ENCODE measurements around the gene RNU6-1.

RNU6-1 gene

GRCh38 chr15:67883234-67883773 is 43.5 kb upstream of the RNU6-1 start:
- TF ChIP-seq, protein P1, sequence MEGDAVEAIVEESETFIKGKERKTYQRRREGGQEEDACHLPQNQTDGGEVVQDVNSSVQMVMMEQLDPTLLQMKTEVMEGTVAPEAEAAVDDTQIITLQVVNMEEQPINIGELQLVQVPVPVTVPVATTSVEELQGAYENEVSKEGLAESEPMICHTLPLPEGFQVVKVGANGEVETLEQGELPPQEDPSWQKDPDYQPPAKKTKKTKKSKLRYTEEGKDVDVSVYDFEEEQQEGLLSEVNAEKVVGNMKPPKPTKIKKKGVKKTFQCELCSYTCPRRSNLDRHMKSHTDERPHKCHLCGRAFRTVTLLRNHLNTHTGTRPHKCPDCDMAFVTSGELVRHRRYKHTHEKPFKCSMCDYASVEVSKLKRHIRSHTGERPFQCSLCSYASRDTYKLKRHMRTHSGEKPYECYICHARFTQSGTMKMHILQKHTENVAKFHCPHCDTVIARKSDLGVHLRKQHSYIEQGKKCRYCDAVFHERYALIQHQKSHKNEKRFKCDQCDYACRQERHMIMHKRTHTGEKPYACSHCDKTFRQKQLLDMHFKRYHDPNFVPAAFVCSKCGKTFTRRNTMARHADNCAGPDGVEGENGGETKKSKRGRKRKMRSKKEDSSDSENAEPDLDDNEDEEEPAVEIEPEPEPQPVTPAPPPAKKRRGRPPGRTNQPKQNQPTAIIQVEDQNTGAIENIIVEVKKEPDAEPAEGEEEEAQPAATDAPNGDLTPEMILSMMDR (IDR thresholded peaks at IDR 0.05; ENCODE audit: low read length, missing control alignments), result no peak
- DNase-seq (ENCODE audit: low read depth), result no peak
- no peak overlapping the region for H3K4me3 ChIP-seq (replicated peaks; ENCODE audit: low read depth, low read length)

- DNase-seq (ENCODE audit: low read depth), result peak; percentile 45
- H3K4me3 ChIP-seq (replicated peaks; ENCODE audit: low read depth, low read length), result no peak overlapping the region
- TF ChIP-seq, protein P1 (IDR thresholded peaks at IDR 0.05; ENCODE audit: low read length, missing control alignments), result no peak
Measured at GRCh38 chr15:67882487-67883233, 42.8 kb upstream of the RNU6-1 start.

- H3K4me3 ChIP-seq (replicated peaks; ENCODE audit: low read depth, low read length), result no peak overlapping the region
- peak; percentile 36 for DNase-seq (ENCODE audit: low read depth)
- TF ChIP-seq, protein P1 (IDR thresholded peaks at IDR 0.05; ENCODE audit: low read length, missing control alignments), result no peak
Measured at GRCh38 chr15:67880651-67881182, 40.9 kb upstream of the RNU6-1 start.

DNA sequence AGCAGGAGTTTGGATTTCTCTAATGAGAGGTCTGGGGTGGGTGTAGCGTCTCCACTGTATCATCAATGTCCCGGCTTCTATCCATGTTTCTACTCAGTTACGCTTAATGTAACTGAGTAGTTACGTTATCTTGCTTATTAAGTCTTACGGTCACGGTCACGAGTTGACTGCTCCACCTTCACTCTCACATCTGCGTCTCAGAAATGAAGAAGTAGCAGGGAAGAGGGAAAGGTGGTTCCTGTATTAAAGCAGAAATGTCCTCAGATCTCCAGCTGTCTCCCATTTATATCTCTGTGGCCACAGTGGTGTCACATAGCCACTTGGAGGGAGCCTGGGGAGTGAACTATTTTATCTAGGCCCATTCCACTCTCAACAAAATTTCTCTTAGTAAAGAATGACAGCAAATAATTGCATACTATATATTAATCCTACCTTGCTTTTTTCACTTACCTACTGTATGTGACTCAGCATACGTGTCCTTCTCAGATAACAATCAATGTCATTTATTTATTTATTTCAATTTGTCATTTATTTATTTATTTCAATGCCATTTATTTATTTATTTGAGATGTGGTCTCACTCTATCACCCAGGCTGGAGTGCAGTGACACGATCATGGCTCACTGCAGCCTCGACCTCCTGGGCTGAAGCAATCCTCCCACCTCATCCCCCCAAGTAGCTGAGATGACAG is 39.7 kb upstream of the RNU6-1 start:
- TF ChIP-seq, protein P1 (IDR thresholded peaks at IDR 0.05; ENCODE audit: low read length, missing control alignments), result no peak
- no peak for DNase-seq (ENCODE audit: low read depth)
- no peak overlapping the region for H3K4me3 ChIP-seq (replicated peaks; ENCODE audit: low read depth, low read length)

DNA sequence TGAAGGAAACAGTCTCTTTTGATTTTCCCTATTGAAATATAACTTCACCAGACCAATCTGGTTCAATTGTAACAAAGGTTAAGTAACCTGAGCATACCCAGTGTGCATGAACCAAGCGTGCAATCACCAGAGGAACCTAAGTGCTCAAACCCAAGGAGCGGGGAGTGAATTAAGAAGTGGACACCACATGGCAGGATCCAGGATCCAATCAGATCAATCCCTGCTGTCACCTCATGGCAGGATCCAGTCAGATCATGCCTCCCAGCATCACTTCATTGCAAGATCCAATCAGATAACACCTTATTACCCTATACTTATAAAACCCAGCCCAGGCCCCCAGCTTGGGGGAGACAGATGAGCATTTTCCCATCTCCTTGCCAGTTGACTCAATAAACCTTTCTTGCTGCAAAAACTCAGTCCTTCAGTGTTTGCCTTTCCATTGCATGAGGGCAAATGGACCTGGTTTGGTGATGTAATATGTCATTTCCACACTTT is 38.9 kb upstream of the RNU6-1 start:
- TF ChIP-seq, protein P1 (IDR thresholded peaks at IDR 0.05; ENCODE audit: low read length, missing control alignments), result no peak
- DNase-seq (ENCODE audit: low read depth), result no peak
- no peak overlapping the region for H3K4me3 ChIP-seq (replicated peaks; ENCODE audit: low read depth, low read length)

- TF ChIP-seq, protein P1 (IDR thresholded peaks at IDR 0.05; ENCODE audit: low read length, missing control alignments), result no peak
- DNase-seq (ENCODE audit: low read depth), result no peak
- H3K4me3 ChIP-seq (replicated peaks; ENCODE audit: low read depth, low read length), result no peak overlapping the region
Measured at GRCh38 chr15:67873777-67874176, 33.9 kb upstream of the RNU6-1 start.
